HEK293T (cell line): ENCODE data around the gene TAAR5.

Experiments used
- CTCF ChIA-PET: fragments of 350-600 bp; formaldehyde crosslinking; extraction: SDS; loops from one replicate; lab custom pipeline; 2021; ENCODE audit warnings: antibody characterized with exemption, inconsistent platforms; lab: Yijun Ruan, JAX
- POLR2A ChIA-PET: fragments of 350-600 bp; formaldehyde crosslinking; extraction: SDS; loops from one replicate; lab custom pipeline; 2020; ENCODE audit warnings: antibody characterized with exemption, inconsistent platforms; lab: Yijun Ruan, JAX
- DNase-seq: peaks from one replicate; pipeline ENCODE4 v3.0.0; 2012; ENCODE audit warnings: mixed read lengths; ENCODE audit errors: extremely low spot score
- ARNT ChIP-seq: fragments of 450-650 bp; IDR thresholded peaks from 2 replicates; pipeline ENCODE4 v1.6.1; 2017; ENCODE audit warnings: mild to moderate bottlenecking
- BHLHE40 ChIP-seq: fragments of 450-650 bp; IDR thresholded peaks from 2 replicates; pipeline ENCODE4 v1.6.1; 2016; ENCODE audit warnings: mild to moderate bottlenecking, moderate library complexity, borderline replicate concordance
- CTBP1 ChIP-seq: fragments of 450-650 bp; IDR thresholded peaks from 2 replicates; pipeline ENCODE4 v1.6.1; 2016; ENCODE audit warnings: borderline replicate concordance
- ELF4 ChIP-seq: fragments of 450-650 bp; IDR thresholded peaks from 2 replicates; pipeline ENCODE4 v1.6.1; 2017; ENCODE audit warnings: antibody characterized with exemption
- FOXA1 ChIP-seq: fragments of 450-650 bp; IDR thresholded peaks from 2 replicates; pipeline ENCODE4 v1.6.1; 2016; ENCODE audit warnings: mild to moderate bottlenecking
- FOXK2 ChIP-seq: fragments of 450-650 bp; IDR thresholded peaks from 2 replicates; pipeline ENCODE4 v1.6.1; 2016; ENCODE audit warnings: mild to moderate bottlenecking
- FOXM1 ChIP-seq: fragments of 450-650 bp; IDR thresholded peaks from 2 replicates; pipeline ENCODE4 v1.6.1; 2017; ENCODE audit warnings: mild to moderate bottlenecking, borderline replicate concordance
- HDGF ChIP-seq: fragments of 450-650 bp; IDR thresholded peaks from 2 replicates; pipeline ENCODE4 v1.6.1; 2017; ENCODE audit warnings: antibody characterized with exemption, borderline replicate concordance
- L3MBTL2 ChIP-seq: fragments of 450-650 bp; conservative IDR thresholded peaks from 2 replicates; pipeline ENCODE4 v1.6.1; 2016; ENCODE audit warnings: mild to moderate bottlenecking
- LEF1 ChIP-seq: fragments of 450-650 bp; IDR thresholded peaks from 2 replicates; pipeline ENCODE4 v1.6.1; 2017; ENCODE audit warnings: mild to moderate bottlenecking, borderline replicate concordance
- NFRKB ChIP-seq: fragments of 450-650 bp; IDR thresholded peaks from 2 replicates; pipeline ENCODE4 v1.6.1; 2016; ENCODE audit warnings: mild to moderate bottlenecking, moderate library complexity
- PKNOX1 ChIP-seq: fragments of 450-650 bp; IDR thresholded peaks from 2 replicates; pipeline ENCODE4 v1.6.1; 2016
- SP1 ChIP-seq: fragments of 450-650 bp; IDR thresholded peaks from 2 replicates; pipeline ENCODE4 v1.6.1; 2017
- SUZ12 ChIP-seq: fragments of 450-650 bp; IDR thresholded peaks from 2 replicates; pipeline ENCODE4 v1.6.1; 2016; ENCODE audit warnings: mild to moderate bottlenecking
- TARDBP ChIP-seq: fragments of 450-650 bp; IDR thresholded peaks from 2 replicates; pipeline ENCODE4 v1.6.1; 2016
- ZNF384 ChIP-seq: fragments of 450-650 bp; IDR thresholded peaks from 2 replicates; pipeline ENCODE4 v1.6.1; 2016

Gene TAAR5

GRCh38 chr6:132623106-132623845 lies 33.7 kb upstream of the TAAR5 start:
- no peak for DNase-seq
- ChIA-PET CTCF (no interaction called here), POLR2A (no interaction called here)
- TF ChIP-seq ARNT (no peak), FOXA1 (no peak), FOXK2 (no peak), TARDBP (no peak), PKNOX1 (peak; percentile 48; the same call in 1 of the 2 replicates), L3MBTL2 (no peak), SP1 (no peak), ZNF384 (peak; percentile 74), SUZ12 (no peak)

GRCh38 chr6:132616677-132617076 lies 27.1 kb upstream of the TAAR5 start:
- TF ChIP-seq FOXK2 (no peak), FOXM1 (no peak), SP1 (no peak), SUZ12 (no peak), CTBP1 (no peak), BHLHE40 (no peak), L3MBTL2 (no peak), FOXA1 (no peak)

GRCh38 chr6:132614554-132614953 lies 25.0 kb upstream of the TAAR5 start:
- ChIA-PET CTCF (no interaction called here), POLR2A (no interaction called here)
- DNase-seq = no peak
- TF ChIP-seq FOXA1 = no peak
- no peak for TF ChIP-seq SP1
- no peak for TF ChIP-seq L3MBTL2
- TF ChIP-seq FOXM1 = no peak
- TF ChIP-seq NFRKB = no peak
- TF ChIP-seq ARNT = no peak
- no peak for TF ChIP-seq FOXK2
- no peak for TF ChIP-seq BHLHE40
- no peak for TF ChIP-seq TARDBP
- TF ChIP-seq CTBP1 = no peak
- no peak for TF ChIP-seq SUZ12
- TF ChIP-seq PKNOX1 = no peak
- TF ChIP-seq ZNF384 = no peak
- no peak for TF ChIP-seq LEF1
- no peak for TF ChIP-seq HDGF
- no peak for TF ChIP-seq ELF4

More at GRCh38 chr6:132616677-132617076, 27.1 kb upstream of the TAAR5 start:
- DNase-seq = no peak
- CTCF ChIA-PET = no interaction called here
- POLR2A ChIA-PET = no interaction called here

GRCh38 chr6:132612449-132613108 lies 23.0 kb upstream of the TAAR5 start:
- TF ChIP-seq FOXM1 (no peak), ARNT (no peak), TARDBP (no peak), LEF1 (no peak), FOXK2 (no peak), ELF4 (no peak), BHLHE40 (no peak), NFRKB (no peak), SP1 (no peak), CTBP1 (no peak), HDGF (no peak), FOXA1 (no peak), PKNOX1 (no peak), ZNF384 (no peak), SUZ12 (no peak), L3MBTL2 (no peak)
- ChIA-PET CTCF (no interaction called here), POLR2A (interaction anchor here (0.7 kb wide), 1 partner anchor 358 kb away, joined by 3 read pairs; no protein-coding TSS in a partner anchor)
- no peak for DNase-seq

GRCh38 chr6:132611616-132612015 lies 22.1 kb upstream of the TAAR5 start:
- DNase-seq = no peak
- CTCF ChIA-PET = no interaction called here
- TF ChIP-seq NFRKB = no peak
- TF ChIP-seq TARDBP = no peak
- no peak for TF ChIP-seq FOXK2
- no peak for TF ChIP-seq FOXA1
- no peak for TF ChIP-seq BHLHE40
- TF ChIP-seq SUZ12 = no peak
- TF ChIP-seq HDGF = no peak
- TF ChIP-seq PKNOX1 = no peak
- no peak for TF ChIP-seq ELF4
- no peak for TF ChIP-seq ZNF384
- no peak for TF ChIP-seq SP1
- no peak for TF ChIP-seq ARNT
- TF ChIP-seq FOXM1 = no peak
- TF ChIP-seq LEF1 = no peak
- TF ChIP-seq CTBP1 = no peak
- no peak for TF ChIP-seq L3MBTL2
- POLR2A ChIA-PET = no interaction called here
